GM19328 (cell line): ENCODE results near the gene RPL39.
A peak's percentile ranks its signal among the peaks of the same experiment; 100 is the strongest.
"Not testable (repeated sequence)": the region's sequence is repeated elsewhere in the genome, so short reads cannot be mapped to it uniquely, and the experiment has no call there.

ENCODE experiments used
- ATAC-seq: cut with Tn5 transposase; IDR thresholded peaks from one replicate; pipeline ENCODE4 v1.9.1; 2021; ENCODE audit warnings: mild to moderate bottlenecking, moderate library complexity; ENCODE audit not compliant: unreplicated experiment

Gene RPL39

DNA sequence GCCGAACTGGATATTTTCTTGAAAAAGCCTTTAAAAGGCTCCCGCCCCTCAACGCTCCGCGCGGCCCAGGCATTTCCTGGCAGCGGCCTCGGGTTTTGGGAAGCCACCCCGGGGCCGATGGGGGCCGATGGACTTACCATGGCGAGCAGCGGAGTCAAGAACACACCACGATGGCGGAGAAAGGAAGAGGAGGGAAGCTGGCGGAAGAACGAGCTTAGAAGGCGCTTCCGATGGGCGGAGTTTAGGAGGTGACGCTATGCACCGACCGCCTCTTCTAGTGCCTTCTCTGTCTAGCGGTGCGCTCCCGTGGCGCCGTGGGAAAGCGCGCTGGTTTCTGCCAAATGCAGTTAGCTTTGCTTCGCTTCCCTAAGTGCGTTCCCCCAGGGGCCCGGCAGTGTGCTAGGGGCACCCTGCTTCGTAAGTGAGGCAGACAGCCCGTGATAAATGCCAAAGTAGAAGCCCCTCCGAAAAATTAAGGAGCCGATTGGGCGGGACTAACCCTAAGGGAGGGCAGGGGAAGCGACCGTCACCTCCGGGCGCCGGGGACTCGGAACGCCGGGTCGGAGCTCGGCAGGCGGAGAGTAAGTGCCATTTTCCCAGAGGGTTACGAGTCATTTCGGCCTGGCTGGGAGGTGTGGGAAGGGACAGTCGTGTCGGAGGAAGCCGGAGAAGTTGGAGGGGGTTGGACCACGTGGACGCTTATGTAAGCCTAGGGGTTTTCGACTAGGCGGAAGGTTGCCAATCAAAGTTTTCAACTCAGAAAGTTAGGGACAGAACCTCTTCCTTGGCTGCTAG lies at the start of gene RPL39:
TSS of gene RPL39 (minus strand) at position 194 of the 795 bp plus-strand sequence. CDS start at position 140, 54 bp downstream.
- ATAC-seq = peak; percentile 85

DNA sequence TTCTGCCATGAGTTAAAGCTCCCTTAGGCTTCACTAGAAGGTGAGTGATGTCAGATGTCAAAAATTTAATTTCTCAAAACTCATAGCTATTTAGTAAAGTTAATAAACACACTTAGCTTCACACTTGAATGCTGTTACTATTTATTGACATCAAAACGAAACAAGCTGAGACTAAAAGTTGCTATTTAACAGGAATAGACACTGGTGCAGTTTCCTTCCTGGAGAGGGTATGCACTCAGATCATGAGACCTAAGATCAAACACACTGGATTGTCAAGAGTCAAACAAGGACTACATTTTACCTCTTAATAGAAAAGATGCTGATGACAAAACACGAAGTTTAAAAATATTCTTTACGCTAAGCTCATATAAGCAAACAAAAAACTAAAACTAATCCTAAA lies 42.5 kb upstream of the RPL39 start:
- ATAC-seq = no peak

DNA sequence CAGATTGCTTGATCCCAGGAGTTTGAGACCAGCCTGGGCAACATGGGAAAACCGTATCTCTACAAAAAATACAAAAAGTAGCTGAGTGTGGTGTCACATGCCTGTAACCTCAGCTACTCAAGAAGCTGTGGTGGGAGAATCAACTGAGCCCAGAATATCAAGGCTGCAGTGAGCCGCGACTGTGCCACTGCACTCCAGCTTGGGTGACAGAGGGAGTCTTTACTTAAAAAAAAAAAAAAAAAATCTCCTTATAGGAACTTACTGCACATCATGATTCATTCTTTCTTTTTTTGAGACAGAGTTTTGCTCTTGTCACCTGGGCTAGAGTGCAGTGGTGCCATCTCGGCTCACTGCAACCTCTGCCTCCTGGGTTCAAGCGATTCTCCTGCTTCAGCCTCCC lies 37.0 kb upstream of the RPL39 start:
- no peak for ATAC-seq

DNA sequence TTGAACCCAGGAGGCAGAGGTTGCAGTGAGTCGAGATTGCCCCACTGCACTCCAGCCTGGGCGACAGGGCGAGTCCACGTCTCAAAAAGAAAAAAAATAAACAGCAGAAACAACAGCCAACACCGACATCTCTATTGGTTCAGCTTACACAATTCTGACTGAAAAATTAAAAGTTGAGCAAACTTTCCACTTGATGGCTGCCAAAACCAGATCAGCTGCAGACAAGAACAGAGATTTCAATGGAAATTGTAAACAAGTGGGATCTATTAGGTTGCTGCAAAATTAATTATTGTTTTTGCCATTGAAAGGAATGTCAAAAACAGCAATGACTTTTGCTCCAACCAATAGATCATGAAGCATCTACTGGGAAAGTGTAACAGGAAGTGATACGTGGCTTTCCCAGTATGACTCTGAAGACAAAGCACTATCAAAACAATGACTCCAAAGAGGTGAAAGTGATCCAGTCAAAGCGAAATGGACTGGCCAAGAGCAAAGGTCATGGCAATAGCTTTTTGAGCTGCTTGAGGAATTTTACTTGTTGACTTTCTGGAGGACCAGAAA lies 35.0 kb upstream of the RPL39 start:
- no peak for ATAC-seq

DNA sequence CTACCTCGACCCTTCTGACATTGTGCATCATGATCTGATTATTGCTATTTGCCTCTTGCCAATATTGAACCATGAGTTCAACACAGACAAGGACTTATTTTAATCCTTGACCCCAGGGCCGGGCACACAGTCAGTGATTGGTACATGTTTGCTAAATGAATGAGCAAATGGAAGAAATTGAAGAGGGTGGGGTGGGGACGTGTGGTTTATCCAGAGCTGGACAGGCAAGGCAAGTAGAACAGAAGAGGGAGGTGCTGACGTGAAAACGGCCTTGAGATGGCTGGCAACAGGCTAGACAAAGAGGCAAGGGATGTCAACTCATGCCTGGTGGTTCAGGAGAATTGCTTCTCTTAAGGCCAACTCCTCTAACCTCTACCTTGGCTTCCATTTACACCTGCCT lies 32.8 kb upstream of the RPL39 start:
- ATAC-seq = not testable (repeated sequence)

DNA sequence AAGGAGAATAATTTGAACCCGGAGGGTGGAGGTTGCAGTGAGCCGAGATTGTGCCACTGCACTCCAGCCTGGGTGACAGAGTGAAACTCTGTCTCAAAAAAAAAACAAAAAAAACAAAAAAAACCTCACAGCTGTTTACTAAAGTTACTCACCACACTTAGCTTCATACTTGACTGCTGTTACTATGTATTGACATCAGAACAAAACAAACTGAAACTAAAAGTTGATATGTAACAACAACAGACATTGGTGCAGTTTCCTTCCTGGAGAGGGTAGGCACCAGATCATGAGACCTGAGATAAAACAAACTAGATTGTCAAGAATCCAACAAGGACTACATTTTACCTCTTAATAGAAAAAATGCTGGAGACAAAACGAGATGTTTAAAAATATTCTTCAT lies 30.3 kb upstream of the RPL39 start:
- ATAC-seq = peak; percentile 80

DNA sequence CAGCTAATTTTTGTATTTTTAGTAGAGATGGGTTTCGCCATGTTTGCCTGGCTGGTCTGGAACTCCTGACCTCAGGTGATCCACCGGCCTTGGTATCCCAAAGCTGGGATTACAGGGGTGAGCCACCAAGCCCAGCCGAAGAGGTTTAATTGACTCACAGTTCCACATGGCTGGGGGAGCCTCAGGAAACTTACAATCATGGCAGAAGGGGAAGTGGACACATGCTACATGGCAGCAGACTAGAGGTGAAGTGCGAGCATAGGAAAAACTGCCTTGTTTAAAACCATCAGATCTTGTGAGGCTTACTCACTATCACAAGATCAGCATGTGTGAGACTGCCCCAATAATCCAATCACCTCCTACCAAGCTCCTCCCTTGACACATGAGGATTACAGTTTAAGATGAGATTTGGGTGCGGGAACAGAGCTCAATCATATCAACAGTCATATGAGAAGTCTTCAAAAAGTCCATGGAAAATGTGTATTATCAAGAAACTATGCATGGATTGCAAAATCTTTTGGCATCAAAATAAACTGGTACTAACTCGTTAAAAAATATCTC lies 25.8 kb upstream of the RPL39 start:
- ATAC-seq = no peak

DNA sequence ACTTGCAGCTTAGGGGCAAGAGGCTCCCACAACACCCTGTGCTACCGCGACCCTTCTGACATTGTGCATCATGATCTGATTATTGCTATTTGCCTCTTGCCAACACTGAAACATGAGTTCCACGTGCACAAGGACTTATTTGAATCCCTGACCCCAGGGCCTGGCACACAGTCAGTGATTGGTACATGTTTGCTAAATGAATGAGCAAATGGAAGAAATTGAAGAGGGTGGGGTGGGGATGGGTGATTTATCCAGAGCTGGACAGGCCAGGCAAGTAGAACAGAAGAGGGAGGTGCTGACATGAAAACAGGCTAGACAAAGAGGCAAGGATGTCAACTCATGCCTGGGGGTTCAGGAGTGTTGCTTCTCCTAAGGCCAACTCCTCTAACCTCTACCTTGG lies 24.9 kb upstream of the RPL39 start:
- ATAC-seq = no peak

DNA sequence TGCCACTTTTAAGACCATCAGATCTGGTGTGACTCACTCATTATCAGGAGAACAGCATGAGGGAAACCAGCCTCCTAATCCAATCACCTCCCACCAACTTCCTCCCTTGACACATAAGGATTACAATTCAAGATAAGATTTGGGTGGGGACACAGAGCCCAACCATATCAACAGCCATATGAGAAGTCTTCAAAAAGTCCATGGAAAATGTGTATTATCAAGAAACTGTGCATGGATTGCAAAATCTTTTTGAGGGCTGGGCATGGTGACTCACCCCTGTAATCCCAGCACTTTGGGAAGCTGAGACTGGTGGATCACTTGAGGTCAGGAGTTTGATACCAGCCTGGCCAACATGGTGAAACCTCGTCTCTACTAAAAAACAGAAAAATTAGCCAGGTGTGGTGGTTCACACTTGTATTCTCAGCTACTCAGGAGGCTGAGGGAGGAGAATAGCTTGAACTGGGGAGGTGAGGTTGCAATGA lies 17.8 kb upstream of the RPL39 start:
- no peak for ATAC-seq

DNA sequence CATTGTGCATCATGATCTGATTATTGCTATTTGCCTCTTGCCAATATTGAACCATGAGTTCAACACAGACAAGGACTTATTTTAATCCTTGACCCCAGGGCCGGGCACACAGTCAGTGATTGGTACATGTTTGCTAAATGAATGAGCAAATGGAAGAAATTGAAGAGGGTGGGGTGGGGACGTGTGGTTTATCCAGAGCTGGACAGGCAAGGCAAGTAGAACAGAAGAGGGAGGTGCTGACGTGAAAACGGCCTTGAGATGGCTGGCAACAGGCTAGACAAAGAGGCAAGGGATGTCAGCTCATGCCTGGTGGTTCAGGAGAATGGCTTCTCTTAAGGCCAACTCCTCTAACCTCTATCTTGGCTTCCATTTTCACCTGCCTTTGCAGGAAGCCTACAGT lies 17.0 kb upstream of the RPL39 start:
- ATAC-seq = not testable (repeated sequence)

DNA sequence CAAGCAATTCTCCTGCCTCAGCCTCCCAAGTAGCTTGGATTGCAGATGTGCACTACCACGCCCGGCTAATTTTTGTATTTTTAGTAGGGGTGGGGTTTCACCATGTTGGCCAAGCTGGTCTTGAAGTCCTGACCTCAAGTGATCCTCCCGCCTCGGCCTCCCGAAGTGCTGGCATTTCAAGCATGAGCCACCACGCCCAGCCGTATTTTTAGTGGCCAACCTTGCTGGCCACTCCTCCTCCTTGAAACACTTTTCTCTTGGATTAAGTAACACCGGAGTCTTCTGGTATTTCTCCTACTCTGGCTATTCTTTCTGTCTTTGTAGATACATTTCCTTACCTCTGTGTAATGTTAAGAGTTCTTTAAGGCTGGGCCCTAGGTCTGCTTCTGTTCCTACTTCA lies 11.1 kb upstream of the RPL39 start:
- ATAC-seq = no peak

DNA sequence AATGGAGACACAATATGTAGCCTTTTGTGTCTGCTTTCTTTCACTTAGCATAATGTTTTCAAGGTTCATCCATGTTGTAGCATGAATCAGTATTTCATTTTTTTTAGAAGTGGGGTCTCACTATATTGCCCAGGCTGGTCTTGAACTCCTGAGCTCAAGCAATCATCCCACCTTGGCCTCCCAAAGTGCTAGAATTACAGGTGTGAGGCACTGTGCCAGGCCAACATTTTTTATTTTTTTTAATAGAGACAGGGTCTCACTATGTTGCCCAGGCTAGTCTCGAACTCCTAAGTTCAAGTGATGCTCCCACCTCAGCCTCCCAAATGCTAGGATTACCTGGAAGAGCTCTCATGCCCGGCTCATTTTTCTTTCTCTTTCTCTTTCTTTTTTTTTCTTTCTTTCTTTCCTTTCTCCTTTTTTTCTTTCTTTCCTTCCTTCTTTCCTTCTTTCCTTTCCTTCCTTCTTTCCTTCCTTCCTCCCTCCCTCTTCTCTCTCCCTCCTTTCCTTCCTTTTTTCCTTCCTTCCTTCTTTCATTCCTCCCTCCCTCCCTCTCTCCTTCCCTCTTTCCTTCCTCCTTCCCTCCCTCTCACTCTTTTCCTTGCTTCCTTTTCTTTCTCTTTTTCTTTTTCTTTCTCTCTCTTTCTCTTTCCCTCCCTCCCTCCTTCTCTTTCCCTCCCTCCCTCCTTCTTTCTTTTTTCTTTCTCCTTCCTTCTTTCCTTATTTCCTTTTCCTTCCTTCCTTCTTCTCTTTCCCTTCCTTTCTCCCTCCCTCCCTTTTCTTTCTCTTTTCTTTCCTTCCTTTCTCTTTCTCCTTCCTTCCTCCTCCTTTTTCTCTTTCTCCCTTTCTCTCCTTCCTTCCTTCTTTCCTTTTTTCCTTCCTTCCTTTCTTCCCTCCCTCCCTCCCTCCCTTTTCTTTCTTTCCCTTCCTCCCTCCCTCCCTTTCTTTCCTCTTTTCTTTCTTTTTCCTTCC lies 10.1 kb upstream of the RPL39 start:
- no peak for ATAC-seq

DNA sequence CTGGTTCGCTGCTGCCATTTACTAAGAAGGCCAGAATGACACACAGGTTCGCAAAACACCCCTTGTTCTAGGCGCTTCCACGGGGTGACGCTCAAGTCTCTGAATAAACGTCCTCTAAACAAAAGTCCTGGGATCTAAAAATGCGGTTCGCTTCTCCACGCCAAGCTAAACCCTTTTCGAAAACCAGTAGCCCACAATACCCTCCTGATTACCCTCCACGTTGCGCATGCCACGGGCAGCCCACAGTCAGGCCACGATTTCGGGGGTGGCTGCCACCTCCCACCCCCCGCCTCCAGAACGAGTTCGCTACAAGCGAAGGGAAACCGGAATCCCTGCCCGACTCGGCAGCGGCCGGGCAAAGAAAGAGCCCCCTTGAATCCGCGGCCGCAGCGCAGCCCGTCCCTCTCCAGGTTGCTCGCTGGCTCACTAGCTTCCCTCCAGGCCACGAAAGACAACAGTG lies 423 bp downstream of the RPL39 start:
- ATAC-seq = peak; percentile 28

DNA sequence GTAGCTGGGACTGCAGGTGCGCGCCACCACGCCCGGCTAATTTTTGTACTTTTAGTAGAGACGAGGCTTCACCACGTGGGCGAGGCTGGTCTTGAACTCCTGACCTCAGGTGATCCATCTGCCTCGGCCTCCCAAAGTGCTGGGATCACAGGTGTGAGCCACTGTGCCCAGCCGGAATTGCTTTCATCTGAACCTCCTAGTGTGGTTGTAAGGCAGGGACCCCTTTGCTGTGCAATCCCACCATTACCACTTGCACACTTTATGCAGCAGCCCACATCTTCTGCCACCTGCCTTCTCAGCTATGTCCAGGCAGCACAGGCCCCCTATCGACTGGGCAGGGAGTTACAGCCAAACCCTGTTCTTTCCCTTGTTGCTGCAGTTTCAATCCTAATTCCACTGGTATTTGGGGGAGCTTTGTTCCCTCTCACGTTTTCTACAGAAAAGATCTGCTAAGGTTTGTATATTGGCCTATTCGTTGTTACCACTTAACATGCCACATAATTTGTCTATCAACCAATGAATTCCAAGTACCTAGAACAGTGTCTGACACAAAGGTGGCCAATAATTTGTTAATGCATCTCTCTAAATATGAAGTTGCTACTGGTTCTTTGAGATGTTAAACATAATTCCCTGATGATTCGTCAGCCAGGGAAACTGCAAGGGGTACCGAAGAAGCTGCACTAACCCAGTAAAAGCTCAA lies 6.5 kb downstream of the RPL39 start:
- no peak for ATAC-seq

DNA sequence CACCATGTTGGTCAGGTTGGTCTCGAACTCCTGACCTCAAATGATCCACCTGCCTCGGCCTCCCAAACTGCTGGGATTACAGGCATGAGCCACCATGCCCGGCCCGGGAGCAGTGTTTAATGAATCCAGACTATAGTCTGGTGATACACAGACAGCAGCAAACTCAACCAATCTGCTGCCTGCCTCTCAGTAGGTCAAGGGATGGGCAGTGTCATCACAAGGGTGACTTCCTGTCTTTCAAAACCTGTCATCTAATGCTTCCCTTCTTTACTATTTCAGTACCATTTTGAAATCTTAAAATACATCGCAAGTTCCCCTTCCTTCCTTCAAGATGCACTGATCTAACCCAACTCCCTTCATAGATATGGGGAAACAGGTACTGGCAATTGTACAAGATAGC lies 8.4 kb downstream of the RPL39 start:
- no peak for ATAC-seq

DNA sequence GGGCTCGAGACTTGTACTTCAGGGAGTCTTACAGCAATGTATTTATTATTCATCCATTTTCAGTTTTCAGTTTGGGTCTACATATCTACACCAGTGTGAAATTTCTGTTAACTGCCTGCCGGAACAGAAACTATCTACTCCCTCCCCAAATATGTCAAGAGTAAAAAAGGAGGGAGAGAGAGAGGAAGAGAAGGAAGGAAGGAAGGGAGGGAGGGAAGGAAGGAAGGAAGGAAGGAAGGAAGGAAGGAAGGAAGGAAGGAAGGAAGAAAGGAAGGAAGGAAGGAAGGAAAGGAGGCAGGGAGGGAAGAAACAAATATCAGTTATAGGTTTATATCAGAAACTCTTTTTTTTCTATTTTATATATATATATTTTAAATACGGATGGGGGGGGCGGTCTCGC lies 12.6 kb downstream of the RPL39 start:
- ATAC-seq = no peak

DNA sequence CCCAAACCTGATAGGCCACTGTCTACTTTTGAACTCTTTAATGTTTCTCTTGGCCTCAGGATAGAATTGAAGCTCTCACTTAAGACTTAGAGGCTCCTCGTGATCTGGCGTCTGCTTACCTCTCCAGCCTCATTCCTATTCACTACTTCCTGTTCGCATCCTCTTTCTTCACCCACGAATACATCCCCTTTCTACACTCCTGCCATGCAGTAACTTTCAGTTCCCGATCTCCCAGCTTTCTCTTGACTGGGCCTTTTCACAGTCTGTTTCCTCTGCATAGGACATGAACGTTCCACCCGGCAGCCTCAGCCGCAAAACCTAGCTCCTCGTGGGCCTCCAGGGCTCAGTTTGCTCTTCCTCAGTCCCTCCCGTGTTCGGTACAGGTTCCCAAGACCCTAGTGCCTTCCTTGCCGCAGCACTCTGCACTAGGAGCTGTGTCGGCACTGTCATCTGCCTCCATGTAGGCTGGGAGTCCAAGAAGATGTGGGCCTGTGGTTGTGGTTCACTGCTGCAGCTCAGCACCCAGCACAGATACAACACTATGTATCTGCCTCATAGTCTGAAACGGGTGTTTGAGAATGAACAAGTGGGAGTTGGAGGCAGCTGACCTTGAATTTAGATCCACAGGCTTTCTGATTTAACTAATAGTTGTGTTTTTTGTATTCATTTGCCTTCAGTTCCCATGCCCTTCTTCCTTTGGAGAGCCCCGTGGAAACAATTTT lies 15.8 kb downstream of the RPL39 start:
- no peak for ATAC-seq

DNA sequence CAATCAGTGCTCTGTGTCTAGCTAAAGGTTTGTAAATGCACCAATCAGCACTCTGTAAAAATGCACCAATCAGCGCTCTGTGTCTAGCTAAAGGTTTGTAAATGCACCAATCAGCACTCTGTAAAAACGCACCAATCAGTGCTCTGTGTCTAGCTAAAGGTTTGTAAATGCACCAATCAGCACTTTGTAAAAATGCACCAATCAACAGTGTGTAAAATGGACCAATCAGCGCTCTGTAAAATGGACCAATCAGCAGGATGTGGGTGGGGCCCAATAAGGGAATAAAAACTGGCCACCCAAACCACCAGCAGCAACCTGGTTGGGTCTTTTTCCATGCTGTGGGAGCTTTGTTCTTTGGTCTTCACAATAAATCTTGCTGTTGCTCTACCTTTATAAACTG lies 22.0 kb downstream of the RPL39 start:
- not testable (repeated sequence) for ATAC-seq

DNA sequence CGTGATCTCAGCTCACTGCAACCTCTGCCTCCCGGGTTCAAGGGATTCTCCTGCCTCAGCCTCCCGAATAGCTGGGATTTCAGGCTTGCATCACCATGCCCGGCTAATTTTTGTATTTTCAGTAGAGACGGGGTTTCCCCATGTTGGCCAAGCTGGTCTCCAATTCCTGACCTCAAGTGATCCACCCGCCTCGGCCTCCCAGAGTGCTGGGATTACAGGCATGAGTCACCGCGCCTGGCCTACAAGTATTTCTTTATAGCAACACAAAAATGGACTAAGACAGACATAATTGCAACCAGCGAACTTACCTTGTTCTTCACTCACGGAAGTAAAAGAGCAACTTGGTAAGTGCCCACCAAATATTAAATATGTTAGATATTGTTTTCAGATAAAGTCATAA lies 23.0 kb downstream of the RPL39 start:
- not testable (repeated sequence) for ATAC-seq
